Activated CD4-positive, alpha-beta T cell treated with anti-CD3 and anti-CD28 coated beads, Interleukin-2, amount 10 ng/mL, durations not matched to agents 7 days and 5 days (primary cell): ENCODE measurements around the gene MYO18A. TPM values are rescaled to one million over a fixed set of nuclear protein-coding genes. Genes with fewer than 3 reads are reported as not detected.

Source experiments
- CTCF ChIA-PET: fragments of 350-600 bp; sonication (Branson Sonifier 250); formaldehyde crosslinking; loops from one replicate; lab custom pipeline; 2021; ENCODE audit warnings: antibody characterized with exemption; lab: Charles Lee
- POLR2A ChIA-PET: fragments of 350-600 bp; sonication (Branson Sonifier 250); formaldehyde crosslinking; loops from one replicate; lab custom pipeline; 2021; ENCODE audit warnings: antibody characterized with exemption; lab: Charles Lee
- DNase-seq: peaks from one replicate; pipeline ENCODE4 v3.0.0-alpha.2; 2020
- H3K27ac Mint-ChIP-seq: one replicate; pipeline ENCODE4 v1.8.0; 2021; ENCODE audit warnings: mild to moderate bottlenecking, moderate library complexity, mixed read lengths
- H3K27me3 Mint-ChIP-seq: one replicate; pipeline ENCODE4 v1.8.0; 2021; ENCODE audit warnings: mixed read lengths
- H3K36me3 Mint-ChIP-seq: one replicate; pipeline ENCODE4 v1.8.0; 2021; ENCODE audit warnings: low read depth, mixed read lengths
- H3K4me1 Mint-ChIP-seq: one replicate; pipeline ENCODE4 v1.8.0; 2021; ENCODE audit warnings: mixed read lengths
- H3K4me3 Mint-ChIP-seq: one replicate; pipeline ENCODE4 v1.8.0; 2021; ENCODE audit warnings: mild to moderate bottlenecking, moderate library complexity, mixed read lengths
- H3K9me3 Mint-ChIP-seq: one replicate; pipeline ENCODE4 v1.8.0; 2021; ENCODE audit warnings: mixed read lengths
- total RNA-seq, 2 experiments: library from RNA; stranded (reverse); gene quantifications; one replicate each; pipeline ENCODE4 v1.2.3, GENCODE V29; 2021

Gene MYO18A
- total RNA-seq, 2 experiments from 2014 or later = 82.2 to 101 TPM

DNA sequence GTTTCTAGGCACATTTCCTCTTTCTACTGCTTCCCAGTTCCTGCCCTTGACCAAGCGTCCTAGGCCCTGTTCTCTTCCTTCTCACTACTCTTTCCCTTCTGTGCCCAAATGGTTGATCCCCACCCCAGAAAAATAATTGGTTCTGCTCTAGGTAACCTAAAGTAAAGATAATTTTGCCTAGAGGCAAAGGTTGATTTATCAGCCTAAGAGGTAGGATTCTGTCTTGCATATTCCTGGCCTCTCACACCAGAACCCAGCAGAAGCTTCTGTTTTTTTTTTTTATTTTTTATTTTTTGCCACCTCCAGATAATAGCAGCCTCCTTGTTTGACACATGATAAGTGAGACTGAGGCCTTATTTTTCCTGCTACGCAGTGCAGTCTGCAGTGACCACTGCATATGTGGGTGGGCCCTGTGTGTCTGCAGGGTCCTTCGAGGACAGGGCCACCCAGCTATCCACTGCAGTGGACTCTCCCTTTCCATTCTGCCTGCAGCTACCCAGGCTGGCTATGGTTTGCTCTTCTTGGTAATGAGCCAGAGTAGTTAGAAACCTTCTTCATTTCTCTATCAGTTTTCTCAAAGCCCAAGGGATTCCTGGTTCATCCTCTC, 136.6 kb downstream of the MYO18A start:
- Mint-ChIP-seq H3K9me3 (no peaks in the 10 kb centered on the region), H3K27ac (no peak overlapping the region), H3K36me3 (no peaks in the 10 kb centered on the region), H3K4me3 (no peak overlapping the region), H3K27me3 (peaks cover 5% of the 10 kb centered on the region), H3K4me1 (peaks cover 7% of the 10 kb centered on the region)
- POLR2A ChIA-PET = no interaction called here
- CTCF ChIA-PET = interaction anchor here (0.7 kb wide), 1 partner anchor 822 kb away, joined by 3 read pairs; no protein-coding TSS in a partner anchor
- no peak for DNase-seq

DNA sequence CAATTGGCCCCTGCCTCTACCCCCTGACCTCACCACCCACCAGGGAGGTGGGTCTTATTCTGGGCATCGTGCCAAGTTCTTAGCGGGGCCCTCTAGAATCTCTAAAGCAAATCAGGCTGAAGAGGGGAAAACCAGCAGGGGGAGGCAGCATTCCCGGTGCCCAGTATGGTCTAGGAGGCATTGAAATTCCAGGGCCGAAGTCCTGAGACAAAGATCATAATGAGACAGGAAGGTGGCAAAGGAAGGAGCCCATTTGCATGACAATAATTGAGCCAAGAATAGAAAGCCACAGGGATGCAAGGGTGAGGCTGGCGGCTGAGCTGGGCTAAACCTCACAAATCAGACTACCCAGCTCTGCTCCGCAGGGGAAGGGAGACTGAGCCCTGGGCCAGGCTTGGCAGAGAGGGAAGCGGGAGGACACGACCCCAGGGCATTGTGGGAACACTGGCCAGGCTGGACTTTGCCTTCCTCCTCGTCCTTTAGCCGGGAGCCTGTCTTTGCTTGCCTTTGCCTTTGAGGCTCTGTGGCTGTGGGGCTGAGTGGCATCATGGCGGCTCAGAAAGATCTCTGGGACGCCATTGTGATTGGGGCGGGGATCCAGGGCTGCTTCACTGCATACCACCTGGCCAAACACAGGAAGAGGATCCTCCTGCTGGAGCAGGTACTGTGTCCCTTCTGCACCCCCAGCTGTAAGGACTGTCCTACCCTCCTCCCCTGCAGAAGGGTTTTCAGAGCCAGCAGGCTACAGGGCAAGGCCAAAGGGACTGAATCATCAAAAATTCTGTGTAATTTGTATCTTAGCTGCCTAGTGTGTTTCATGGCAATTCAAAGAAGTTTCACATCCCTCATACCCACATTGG, 137.3 kb downstream of the MYO18A start, which contains the start of gene PIPOX:
Gene PIPOX, plus strand, starts transcription at position 463 of the 860 bp plus-strand sequence. Its CDS starts 85 bp downstream, at position 548.
- peaks cover 5% of the 10 kb centered on the region for H3K27me3 Mint-ChIP-seq
- no peak for DNase-seq
- H3K4me3 Mint-ChIP-seq = no peak within 1 kb of the TSS
- no peaks in the 10 kb centered on the region for H3K36me3 Mint-ChIP-seq
- no peak within 1 kb of the TSS for H3K27ac Mint-ChIP-seq
- CTCF ChIA-PET = no interaction called here
- H3K4me1 Mint-ChIP-seq = peaks cover 7% of the 10 kb centered on the region
- POLR2A ChIA-PET = no interaction called here
- no peaks in the 10 kb centered on the region for H3K9me3 Mint-ChIP-seq

DNA sequence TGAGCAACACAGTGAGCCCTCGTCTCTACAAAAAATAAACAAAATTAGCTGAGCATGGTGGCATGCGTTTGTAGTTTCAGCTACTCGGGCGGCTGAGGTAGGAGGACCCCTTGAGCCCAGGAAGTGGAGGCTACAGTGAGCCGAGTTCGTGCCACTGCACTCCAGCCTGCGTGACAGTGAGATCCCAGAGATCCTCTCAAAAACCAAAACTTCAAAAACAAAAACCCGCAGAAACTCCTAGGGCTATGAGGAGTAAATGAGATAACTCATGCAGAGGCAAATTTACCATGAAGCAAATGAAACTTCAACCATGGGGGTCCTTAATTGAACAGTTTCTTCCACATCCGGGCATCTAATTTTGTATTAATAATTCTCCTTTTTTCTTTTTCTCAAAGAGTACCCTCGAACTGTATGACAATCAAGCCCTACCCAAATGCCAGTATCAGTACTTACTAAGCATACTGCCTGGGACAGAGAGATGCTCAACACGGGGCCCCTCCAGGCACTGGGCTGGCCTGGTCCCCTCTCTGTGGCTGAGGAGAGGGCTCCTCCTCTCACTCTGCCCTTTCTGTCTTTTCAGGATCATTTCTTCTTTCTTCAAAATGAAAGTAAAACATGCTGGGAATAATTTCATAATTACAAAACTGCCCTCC, 138.0 kb downstream of the MYO18A start:
- H3K27ac Mint-ChIP-seq = no peak overlapping the region
- DNase-seq = no peak
- CTCF ChIA-PET = no interaction called here

DNA sequence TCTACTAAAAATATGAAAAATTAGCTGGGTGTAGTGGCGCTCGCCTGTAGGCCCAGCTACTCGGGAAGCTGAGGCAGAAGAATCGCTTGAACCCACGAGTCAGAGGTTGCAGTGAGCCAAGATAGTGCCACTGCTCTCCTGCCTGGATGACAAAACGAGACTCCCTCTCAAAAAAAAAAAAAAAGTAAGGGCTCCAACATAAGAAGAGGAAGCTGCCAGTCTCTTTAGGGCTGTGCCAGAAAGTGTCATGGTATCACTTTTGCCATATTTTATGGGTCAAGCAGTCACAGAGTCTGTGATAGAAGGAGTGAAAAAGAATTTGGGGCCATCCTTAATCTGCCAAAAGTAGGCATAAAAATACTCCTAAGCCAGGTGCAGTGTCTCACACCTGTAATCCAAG, 138.6 kb downstream of the MYO18A start:
- Mint-ChIP-seq H3K36me3 (no peaks in the 10 kb centered on the region), H3K4me1 (peaks cover 7% of the 10 kb centered on the region), H3K27me3 (peaks cover 2% of the 10 kb centered on the region), H3K4me3 (no peak overlapping the region), H3K9me3 (no peaks in the 10 kb centered on the region), H3K27ac (no peak overlapping the region)
- CTCF ChIA-PET = no interaction called here
- DNase-seq = no peak
- POLR2A ChIA-PET = no interaction called here

More for the DNA sequence above, 138.0 kb downstream of the MYO18A start:
- Mint-ChIP-seq H3K4me1 (peaks cover 7% of the 10 kb centered on the region), H3K27me3 (peaks cover 3% of the 10 kb centered on the region), H3K4me3 (no peak overlapping the region), H3K36me3 (no peaks in the 10 kb centered on the region), H3K9me3 (no peaks in the 10 kb centered on the region)
- POLR2A ChIA-PET = no interaction called here

DNA sequence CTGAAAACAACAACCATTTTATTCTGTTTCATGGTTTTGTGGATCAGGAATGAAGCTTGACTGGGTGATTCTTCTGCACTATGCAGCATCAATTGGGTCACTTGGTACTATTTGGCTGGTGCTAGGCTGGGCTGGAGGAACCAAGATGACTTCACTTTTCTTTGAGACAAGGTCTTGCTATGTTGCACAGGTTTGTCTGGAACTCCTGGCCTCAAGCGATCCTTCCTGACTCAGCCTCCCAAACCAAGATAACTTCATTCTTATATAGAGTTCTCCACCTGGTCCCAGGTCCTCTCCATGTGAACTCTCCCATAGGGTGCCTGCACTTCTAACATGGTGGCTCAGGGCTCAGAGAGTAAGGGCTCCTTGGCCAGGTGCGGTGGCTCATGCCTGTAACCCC, 139.1 kb downstream of the MYO18A start:
- Mint-ChIP-seq H3K4me1 (peaks cover 7% of the 10 kb centered on the region), H3K36me3 (no peaks in the 10 kb centered on the region), H3K27ac (no peak overlapping the region), H3K4me3 (no peak overlapping the region), H3K9me3 (no peaks in the 10 kb centered on the region), H3K27me3 (peaks cover 3% of the 10 kb centered on the region)
- POLR2A ChIA-PET = no interaction called here
- DNase-seq = no peak
- CTCF ChIA-PET = no interaction called here

DNA sequence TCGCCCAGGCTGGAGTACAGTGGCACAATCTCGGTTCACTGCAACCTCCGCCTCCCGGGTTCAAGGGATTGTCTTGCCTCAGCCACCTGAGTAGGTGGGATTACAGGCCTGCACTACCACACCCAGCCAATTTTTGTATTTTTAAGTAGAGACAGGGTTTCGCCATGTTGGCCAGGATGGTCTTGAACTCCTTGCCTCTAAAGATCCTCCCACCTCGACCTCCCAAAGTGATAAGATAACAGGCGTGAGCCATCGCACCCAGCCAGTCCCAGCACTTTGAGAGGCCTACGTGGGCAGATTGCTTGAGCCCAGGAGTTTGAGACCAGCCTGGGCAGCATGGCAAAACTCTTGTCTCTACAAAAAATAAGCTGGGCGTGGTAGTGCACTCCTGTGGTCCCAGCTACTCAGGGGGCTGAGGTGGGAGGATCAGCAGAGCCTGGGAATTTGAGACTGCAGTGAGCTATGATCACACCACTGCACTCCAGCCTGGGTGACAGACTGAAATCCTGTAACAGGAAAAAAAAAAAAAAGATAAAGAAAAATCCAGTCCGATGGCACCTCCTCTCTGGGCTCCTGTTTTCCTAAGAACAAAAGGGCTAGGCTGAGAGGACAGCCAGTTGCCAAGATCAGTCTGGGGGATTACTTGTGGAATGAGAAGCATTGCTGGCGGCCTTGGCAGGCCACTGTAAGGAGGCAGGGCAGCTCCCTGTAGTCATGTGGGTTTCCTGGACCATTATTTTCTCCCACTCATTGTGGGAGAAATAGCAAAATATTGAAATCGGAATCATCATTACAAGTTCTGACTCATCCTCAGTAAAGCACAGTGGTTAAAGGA, 140.2 kb downstream of the MYO18A start:
- H3K36me3 Mint-ChIP-seq = peaks cover 3% of the 10 kb centered on the region
- DNase-seq = no peak
- H3K27me3 Mint-ChIP-seq = peaks cover 11% of the 10 kb centered on the region
- ChIA-PET POLR2A (no interaction called here), CTCF (interaction anchor here (0.6 kb wide), 1 partner anchor 734 kb away, joined by 3 read pairs; no protein-coding TSS in a partner anchor)
- no peak overlapping the region for H3K27ac Mint-ChIP-seq
- no peak overlapping the region for H3K4me3 Mint-ChIP-seq
- H3K4me1 Mint-ChIP-seq = peaks cover 7% of the 10 kb centered on the region
- peaks cover 4% of the 10 kb centered on the region for H3K9me3 Mint-ChIP-seq

DNA sequence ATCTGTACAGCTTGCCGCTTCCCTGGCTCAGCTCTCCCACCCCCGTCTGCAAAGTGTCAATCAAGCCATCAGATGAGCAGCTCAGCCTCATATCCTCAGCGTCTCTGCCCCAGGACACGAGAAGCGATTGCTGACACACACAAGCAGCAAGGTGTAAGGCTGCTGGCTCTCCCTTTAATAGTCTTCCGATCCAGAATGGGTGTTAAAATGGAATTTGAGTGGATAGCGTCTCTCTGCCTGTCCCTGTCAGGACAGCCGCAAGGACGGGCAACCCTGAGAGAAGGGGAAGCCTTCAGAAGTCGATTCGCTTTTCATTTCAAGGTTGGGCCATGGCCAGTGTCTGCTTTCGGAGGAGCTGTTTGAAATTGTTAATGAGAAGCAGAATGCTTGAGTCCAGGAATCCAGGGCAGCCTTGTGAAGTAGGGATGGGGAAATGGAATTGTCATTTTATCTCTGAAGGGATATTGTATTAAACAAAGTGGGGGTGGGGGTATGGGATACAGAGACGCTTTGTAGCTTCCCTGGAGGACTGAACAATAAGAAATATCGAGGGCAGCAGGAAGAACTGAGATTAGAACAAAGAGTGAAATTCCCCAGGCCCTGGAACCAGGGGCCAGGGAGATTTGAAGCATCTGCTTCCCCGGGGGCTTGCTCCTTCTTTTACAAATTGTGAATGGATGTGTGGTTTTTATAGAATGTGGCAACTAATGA, 142.0 kb downstream of the MYO18A start:
- Mint-ChIP-seq H3K4me1 (peaks cover 5% of the 10 kb centered on the region), H3K27me3 (peaks cover 22% of the 10 kb centered on the region), H3K4me3 (no peak overlapping the region), H3K9me3 (peaks cover 10% of the 10 kb centered on the region), H3K36me3 (peaks cover 3% of the 10 kb centered on the region), H3K27ac (no peak overlapping the region)
- ChIA-PET CTCF (no interaction called here), POLR2A (no interaction called here)
- no peak for DNase-seq

DNA sequence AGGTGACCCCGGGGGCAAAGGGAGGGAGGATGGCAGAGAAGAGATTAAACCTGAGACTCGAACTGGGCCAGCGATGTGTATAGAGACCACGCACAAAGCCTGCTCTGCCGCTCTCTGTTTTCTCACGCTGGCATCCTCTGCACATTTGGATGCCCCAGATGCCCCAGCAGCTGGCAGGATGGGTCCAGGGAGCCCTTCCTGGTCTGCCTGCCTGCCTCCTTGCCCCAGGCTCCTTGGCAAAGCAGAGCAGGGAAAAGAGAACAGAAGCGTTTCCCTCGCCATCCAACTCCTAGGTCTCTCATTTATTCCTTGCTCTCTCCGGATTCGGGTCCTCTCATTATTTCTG, 142.5 kb downstream of the MYO18A start:
- Mint-ChIP-seq H3K4me3 (no peak overlapping the region), H3K27me3 (peaks cover 26% of the 10 kb centered on the region), H3K36me3 (peaks cover 3% of the 10 kb centered on the region), H3K9me3 (peaks cover 10% of the 10 kb centered on the region), H3K27ac (no peak overlapping the region), H3K4me1 (peaks cover 3% of the 10 kb centered on the region)
- ChIA-PET CTCF (interaction anchor here (1.1 kb wide), 1 partner anchor 24 kb away, joined by 4 read pairs; no protein-coding TSS in a partner anchor), POLR2A (no interaction called here)
- no peak for DNase-seq

DNA sequence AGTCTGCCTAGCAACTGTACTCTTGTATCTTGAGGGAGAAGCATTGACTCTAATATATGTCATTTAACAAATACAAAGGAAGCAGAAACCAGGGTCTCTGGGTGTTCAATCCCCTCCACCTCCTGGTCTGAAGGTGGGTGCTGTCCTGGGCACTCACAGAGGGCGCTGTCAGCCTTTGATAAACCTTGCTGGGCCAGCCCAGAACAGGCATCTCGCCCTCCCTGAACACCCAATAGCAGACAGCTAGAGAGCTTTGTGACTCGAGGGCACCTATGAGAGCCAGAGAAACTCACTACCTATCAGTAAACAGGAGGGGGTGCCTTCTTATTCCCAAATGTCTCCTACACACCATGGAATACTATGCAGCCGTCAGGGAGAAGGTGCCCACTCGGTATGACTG, 143.6 kb downstream of the MYO18A start:
- H3K4me3 Mint-ChIP-seq = no peak overlapping the region
- H3K4me1 Mint-ChIP-seq = no peaks in the 10 kb centered on the region
- DNase-seq = no peak
- H3K27ac Mint-ChIP-seq = no peak overlapping the region
- peaks cover 3% of the 10 kb centered on the region for H3K36me3 Mint-ChIP-seq
- POLR2A ChIA-PET = no interaction called here
- CTCF ChIA-PET = interaction anchor here (1.1 kb wide), 1 partner anchor 23 kb away, joined by 4 read pairs; no protein-coding TSS in a partner anchor
- peaks cover 10% of the 10 kb centered on the region for H3K9me3 Mint-ChIP-seq
- peaks cover 37% of the 10 kb centered on the region for H3K27me3 Mint-ChIP-seq

DNA sequence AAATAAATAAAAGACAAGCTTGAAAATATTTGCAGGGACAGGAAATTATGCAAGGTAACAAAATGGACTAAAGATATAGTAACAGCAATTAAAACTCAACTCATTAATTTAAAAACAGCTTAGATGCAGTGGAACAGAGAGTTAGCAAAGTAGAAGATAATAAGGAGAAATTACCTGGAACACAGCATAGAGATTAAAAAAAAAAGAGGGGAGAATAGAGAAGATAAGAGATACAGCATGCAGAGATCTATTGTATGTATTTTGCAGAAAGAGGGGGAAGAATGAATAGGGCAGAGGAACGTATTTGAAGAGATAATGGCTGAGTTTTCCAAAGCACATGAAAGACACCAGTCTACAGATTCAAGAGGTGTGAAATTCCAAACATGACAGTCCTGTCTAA, 145.7 kb downstream of the MYO18A start:
- no peak for DNase-seq
- Mint-ChIP-seq H3K27me3 (peaks cover 40% of the 10 kb centered on the region), H3K27ac (no peak overlapping the region), H3K36me3 (peaks cover 3% of the 10 kb centered on the region), H3K4me3 (no peak overlapping the region), H3K9me3 (peaks cover 10% of the 10 kb centered on the region), H3K4me1 (no peaks in the 10 kb centered on the region)
- ChIA-PET CTCF (interaction anchor here (0.7 to 1.6 kb wide), 3 partner anchors 15 to 210 kb away, joined by 3 to 4 read pairs (median 4); no protein-coding TSS in a partner anchor), POLR2A (no interaction called here)

DNA sequence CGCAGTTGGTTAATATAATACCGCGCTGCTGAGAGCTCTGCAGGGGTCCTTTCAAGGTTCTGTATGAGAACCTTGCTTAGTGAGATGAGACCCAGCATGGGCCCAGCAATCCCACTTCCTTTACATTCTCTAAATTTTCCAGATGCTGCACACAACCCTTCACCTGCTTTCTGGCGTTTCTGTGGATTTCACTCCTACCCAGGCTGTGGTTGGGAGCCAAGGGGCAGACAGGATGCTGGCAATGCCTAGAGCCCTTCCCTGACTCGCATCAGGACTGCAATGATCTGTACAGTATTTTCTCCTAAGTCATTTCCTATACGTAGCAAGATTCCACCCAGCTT, 147.4 kb downstream of the MYO18A start:
- ChIA-PET POLR2A (no interaction called here), CTCF (interaction anchor here (1.8 kb wide), 1 partner anchor 15 kb away, joined by 4 read pairs; no protein-coding TSS in a partner anchor)
- no peak overlapping the region for H3K4me3 Mint-ChIP-seq
- peaks cover 10% of the 10 kb centered on the region for H3K9me3 Mint-ChIP-seq
- no peak overlapping the region for H3K27ac Mint-ChIP-seq
- no peaks in the 10 kb centered on the region for H3K4me1 Mint-ChIP-seq
- H3K36me3 Mint-ChIP-seq = peaks cover 3% of the 10 kb centered on the region
- no peak for DNase-seq
- H3K27me3 Mint-ChIP-seq = peaks cover 43% of the 10 kb centered on the region
